RPMI8226 (cell line): ENCODE data around the gene DDX24.

Experiments
- DNase-seq: peaks from one replicate; pipeline ENCODE4 v3.0.0-alpha.2; 2015

DDX24 gene

GRCh38 chr14:94001501-94002396, 79.3 kb downstream of the DDX24 start:
- DNase-seq = peak; percentile 65

GRCh38 chr14:94001016-94001415, 80.0 kb downstream of the DDX24 start:
- DNase-seq = no peak

- no peak for DNase-seq
Measured at GRCh38 chr14:94000267-94000666, 80.7 kb downstream of the DDX24 start.

- no peak for DNase-seq
Measured at GRCh38 chr14:93999573-93999972, 81.4 kb downstream of the DDX24 start.

GRCh38 chr14:93998871-93999403, 82.1 kb downstream of the DDX24 start:
- no peak for DNase-seq
